CD4-positive, alpha-beta T cell treated with Interleukin-6 for 4 hours (primary cell): ENCODE results near the gene BRINP3.

Experiments used
- DNase-seq: peaks from one replicate; pipeline ENCODE4 v3.0.0-alpha.2; 2020; ENCODE audit warnings: mixed read lengths

The BRINP3 gene

DNA sequence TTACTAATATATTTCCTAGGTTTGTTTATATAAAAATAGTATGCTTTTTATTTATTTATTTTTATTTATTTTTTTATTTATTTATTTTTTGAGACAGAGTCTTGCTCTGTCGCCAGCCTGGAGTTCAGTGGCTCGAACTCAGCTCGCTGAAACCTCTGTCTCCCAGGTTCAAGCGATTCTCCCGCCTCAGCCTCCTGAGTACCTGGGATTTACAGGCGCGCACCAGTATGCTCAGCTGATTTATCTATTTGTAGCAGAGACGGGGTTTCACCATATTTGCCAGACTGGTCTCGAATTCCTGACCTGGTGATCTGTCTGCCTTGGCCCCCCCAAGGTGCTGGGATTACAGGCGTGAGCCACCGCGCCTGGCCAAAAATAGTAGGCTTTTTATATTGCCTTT, 33.2 kb downstream of the BRINP3 start:
- DNase-seq, result no peak

DNA sequence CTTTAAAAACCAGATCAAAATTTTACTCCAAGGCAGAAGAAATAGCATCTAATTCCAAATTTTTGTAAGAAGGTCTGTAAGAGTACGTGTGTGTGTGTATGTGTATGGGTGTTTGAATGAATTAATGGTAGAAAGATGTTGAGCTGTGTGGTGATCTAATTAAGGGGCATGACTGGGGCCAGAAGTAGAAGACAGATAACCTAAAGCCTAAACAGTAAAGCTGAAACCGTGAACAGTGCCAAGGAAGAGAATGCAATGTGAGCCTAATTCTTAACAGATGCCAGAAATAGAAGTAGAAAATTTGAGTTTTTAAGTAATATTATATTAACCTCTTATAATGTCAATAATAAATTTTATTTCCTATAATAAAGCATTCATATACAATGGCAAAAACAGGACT, 38.2 kb downstream of the BRINP3 start:
- DNase-seq, result no peak

DNA sequence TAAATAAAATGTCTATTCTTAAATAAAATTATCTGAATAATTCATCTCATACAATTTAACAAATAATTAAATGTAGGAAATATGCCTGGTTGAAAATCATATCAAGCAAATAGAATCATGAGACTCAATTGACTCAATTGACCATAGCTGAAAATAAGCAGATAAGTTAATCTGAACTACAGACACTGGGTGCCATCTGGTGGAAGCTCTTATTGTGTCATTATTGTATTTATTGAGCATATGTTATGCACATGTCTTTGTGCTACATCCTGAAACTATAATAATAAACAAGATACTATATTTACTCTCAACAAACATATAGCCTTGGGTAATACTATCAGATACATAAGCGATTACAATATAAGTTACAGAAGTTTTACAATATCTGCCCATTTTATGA, 41.0 kb downstream of the BRINP3 start:
- DNase-seq, result no peak

DNA sequence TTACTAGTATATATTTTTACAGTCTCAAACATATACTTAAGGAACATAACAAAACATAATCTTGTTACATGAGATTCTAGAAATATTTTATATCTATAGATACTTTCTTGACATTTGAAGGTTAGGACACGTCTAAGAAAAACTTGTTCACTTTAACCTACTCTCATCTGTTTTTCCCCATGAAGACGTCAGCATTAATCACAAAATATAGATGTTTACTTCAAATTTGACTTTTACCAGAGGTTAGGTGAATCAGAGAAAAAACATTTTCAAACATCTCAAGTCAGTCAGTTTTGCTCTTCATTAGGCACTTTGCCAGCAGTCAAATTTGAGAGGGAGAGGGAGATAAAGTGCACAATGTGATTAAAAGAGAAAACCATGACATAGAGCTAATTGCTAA, 47.7 kb downstream of the BRINP3 start:
- DNase-seq, result no peak

DNA sequence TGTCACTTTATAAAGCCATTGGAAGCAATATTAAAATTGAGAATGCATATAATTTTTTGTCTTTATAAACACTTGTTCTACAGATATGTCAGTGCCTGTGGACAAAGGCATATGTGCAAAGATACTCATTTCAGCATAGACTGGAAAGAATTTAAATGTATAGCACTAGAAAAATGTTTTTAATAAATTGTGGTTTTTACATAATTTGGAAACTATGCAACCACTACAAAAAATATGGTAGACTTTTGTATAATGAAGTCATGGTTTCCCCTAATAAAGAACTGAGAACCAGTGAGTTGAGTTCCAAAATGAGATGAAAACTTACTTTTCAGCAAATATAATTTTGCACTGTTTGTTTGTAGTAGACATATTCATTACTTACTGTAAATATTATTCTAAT, 48.5 kb downstream of the BRINP3 start:
- no peak for DNase-seq

DNA sequence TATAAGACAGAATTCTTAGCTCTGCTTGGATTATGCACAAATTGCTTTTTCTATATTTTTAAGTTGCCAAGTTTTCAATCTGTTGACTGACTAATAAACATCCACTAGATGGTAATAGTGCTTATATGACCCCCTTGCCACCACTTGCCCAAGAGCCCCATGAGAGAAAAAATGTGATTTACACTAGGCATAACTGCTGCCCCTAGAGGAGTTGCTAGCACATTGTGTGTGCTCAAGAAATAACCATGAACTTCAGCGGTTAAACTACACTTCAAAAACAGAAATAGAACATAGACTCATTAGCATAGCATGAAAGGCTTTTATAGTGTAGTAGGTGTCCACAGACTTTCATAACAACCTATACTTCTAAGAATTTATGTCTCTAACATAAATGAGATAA, 61.4 kb downstream of the BRINP3 start:
- no peak for DNase-seq

DNA sequence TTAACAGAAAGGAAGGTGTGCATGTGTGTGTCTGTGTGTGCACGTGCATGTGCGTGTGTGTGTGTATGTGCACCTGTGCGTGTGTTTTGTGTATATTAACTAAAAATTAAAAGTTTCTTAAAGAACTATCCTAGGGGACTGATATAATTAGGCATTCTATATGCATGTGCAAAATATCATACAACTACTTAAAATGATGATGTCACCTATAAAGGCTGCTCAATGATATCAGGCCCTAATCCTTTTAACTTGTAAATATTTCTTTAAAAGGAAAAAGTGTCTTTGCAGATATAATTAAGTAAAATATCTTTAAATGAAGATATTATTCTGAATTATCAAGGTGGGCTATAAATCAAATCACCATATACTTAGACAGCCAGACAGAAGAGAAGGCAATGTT, 64.5 kb downstream of the BRINP3 start:
- no peak for DNase-seq

DNA sequence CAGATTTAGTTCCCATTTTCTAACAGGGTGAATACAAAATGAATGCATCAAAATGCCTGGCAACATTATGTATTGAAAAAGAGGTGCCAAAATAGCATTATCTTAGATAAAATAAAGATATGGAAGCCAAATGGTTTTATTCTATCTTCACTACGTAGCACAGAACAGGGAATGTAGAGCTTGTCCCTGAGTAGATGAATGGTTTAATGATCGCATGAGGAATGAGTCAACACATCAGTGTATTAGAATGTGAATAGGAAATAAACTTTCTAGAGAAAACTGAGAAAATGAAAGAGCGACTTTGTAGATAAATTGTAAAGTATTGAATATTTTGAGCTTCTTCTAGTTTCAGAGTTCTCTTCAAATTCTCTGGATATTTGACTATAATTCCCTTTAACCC, 74.3 kb downstream of the BRINP3 start:
- DNase-seq, result no peak

DNA sequence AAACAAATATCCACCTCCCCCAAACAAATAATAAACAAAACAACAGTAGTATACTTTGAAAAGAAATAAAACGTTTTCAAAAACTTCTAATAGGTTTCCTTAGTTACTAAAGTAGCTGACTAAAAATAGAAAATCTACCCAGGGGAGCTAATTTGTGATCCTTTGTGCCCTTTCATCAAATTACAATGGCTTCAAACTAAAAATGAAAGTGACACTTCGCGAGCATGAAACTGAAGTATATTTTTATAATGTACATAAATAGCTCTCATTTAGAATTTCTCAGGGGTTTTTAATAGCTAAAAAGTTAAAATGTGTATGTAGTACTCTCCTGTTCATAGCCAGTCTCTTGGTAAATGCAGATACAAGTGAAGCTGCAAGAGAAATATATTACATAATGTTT, 78.4 kb downstream of the BRINP3 start:
- no peak for DNase-seq

DNA sequence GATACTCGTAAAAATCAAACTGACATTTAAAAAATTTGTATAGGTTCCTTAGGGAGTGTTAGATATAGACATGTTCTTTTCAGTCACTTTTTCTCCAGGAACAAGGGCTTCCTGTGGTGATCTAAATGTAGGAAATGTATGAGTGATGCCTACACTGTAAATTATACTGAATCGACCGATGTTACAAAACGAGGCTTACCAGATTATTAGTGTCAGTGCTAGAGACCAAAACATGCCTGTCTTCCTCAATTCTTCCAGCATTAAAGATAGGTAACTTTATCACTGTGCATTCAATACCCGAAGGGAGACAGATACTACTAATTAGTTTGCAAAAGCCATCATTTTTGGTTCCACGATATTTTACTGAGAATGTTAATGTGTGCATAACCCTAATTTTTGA, 86.1 kb downstream of the BRINP3 start:
- no peak for DNase-seq

DNA sequence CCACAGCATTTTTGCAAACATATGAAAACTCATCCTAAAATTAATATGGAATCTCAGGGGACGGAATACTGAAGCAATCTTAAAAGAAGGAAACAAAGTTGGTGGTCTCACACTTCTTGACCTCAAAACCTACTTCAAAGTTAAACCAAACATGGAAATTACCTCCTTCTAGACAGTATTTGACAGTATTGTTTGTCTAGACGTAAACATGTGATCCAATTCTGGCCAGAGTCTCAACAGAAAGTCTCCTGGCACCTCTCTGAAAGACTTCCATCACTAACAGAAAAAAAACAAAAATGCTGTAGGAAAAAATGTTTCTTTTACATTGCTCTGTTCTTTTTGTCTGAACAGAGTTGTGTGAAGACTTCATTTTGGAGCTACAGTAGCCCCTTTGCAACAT, 99.7 kb downstream of the BRINP3 start:
- no peak for DNase-seq

DNA sequence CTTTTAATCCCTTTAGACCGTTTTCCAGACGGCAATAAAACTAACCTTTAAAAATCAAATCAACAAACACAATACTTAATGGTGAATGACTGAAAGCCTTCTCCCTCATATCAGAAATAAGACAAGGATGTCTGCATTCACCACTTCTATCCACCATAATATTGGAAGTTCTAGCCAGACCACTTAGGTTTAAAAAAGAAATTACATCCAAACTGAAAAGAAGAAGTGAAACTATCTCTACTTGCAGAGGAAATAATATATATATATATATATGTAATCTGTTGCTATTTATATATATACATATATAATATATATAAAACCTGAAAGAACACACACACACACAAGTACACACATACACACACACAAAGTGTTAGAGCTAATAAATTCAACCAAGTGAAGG, 100.4 kb downstream of the BRINP3 start:
- DNase-seq, result no peak

DNA sequence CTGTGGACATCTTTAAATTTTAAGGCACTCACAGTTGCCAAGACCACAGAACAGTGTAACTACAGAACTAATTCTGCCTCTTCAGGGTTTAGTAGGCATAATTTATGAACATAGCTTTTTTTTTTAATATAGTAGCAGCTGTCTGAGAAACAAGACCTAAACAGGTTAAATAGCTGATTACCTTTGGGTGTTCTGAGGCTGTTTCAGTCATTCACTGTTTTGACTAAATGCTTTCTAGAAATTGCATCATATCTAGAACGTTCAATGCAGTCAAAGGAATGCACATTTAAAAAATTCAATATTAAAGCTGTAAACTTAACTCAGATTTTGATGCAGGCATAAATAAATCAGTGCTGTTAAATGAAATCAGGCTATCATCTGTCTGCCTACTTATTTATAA, 101.6 kb downstream of the BRINP3 start:
- no peak for DNase-seq

DNA sequence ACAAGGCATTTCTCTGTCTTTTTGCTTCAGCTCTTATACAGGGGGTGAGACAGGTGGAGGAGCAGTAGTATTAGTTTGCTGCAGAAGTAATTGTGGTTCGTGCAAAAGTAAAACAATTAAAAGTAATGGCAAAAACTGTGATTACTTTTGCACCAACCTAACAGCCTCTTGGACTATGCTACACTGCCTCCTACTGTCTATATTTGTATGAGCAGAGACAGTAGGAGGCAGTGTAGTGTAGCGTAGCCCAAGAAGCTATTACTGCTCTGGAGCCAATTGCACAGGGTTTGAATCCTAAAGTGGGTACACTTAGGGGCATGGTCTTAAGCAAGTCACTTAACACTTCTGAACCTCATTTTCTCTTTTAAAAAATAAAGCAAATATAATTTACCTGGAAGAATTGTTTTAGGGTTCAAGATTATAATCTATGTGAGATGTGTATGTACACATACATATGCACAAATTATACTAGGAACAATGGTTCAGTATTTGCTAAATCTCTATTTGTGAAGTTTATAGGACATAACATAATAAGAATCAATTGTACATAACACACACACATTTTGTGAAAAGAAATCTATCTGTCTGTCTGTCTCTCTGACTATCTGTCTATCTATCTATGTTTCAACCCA, 103.8 kb downstream of the BRINP3 start:
- DNase-seq, result no peak

DNA sequence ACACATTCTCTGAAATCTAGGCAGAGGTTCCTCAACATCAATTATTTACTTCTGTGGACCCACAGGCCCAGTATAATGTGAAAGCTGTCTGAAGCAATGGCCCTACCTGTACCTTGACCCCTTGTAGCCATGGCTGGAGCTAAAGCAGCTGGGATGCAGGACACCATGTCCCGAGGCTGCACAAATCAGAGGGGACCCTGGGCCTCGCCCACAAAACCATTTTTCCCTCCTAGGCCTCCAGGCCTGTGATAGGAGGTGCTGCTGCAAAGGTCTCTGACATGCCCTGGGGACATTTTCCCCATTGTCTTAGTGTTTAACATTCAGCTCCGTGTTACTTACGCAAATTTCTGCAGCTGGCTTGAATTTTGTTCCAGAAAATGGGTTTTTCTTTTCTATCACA, 110.5 kb downstream of the BRINP3 start:
- no peak for DNase-seq

DNA sequence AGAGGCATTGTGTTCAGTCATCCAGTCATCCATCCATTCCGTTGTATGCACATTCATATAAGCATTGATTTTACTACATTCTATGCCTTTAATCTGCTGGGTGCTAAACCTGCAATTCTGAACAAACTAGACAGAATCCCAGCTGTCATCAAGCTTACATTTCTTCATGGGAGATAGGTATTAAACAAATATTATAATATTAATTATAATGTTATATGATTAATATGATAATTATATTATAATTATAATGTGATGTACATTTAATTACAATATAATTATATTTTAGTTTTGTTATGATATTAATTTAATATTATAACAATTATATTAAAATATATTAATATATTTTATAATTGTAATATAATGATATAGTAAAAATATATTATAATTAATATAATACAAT, 112.4 kb downstream of the BRINP3 start:
- no peak for DNase-seq

DNA sequence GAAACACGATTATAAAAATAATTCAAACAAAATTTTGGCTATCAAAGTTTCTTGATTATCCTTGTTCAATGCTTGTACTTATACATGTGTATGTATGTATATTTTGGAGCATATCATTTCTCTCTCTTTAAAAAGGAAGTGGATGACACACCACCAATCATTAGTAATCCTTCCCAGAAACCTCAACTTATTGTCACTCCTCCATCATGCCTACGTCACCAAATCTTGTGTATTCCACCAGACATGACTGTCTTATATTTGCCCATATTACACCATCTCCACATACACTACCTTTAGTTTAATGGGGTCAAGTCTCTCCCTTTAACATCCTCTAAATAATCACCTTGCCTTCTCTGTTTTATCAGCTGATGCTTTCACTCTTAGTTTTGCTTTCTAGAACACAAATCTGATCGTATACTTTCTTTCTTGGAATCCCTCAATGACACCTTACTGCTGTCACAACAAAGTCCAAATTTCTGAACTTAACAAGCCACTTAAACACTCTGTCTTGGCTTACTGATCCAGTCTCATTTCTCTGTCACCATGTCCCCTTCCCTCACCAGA, 124.0 kb downstream of the BRINP3 start:
- DNase-seq, result no peak

DNA sequence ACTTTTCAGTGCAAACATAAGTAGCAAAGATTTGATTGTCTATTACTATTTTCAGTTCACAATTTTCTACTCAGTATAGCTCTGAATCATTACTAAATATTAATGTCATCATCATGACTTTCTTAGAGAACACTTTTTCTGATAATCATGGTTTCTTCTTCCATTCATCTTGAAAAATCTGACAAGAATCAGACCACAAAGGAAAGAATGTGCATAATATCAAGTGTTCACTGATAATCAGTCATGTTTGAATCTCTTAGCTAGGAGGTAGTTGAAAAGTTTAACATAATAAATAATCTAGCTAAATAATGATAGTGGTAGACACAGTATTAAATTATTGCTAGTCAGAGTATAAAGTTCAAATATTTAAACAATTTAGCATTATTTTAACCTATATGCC, 133.2 kb downstream of the BRINP3 start:
- DNase-seq, result no peak

DNA sequence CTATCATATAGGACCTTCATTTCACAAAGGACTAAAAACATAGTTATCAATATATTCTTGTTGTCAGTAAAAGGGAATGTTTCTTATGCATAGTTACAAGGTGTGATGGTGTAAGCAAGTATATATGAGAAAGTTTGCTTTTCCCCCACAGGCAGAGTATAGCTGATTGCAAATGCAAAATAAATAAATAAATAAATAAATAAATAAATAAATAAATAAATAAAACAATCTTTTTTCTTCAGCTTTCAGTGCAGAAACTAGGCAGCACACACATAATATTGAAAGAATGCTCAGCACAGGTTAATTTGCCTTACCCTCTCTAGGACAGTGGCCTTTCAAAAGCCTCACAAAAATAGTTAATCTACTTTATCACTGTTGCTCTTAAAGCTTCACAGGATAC, 138.8 kb downstream of the BRINP3 start:
- DNase-seq, result no peak

DNA sequence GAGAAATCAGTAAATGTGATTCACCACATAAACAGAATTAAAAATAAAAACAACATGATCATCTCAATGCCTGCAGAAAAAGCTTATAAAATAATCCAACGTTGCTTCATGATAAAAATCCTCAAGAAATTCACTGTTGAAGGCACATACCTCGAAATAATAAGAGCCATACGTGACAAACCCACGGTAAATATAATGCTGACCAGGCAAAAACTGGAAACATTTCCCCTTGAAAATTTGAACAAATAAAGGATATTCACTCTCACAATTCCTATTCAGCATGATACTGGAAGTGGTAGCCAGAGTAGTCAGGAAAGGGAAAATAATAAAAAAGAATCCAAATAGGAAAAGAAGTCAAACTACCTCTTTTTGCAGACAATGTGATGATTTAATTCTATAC, 148.8 kb downstream of the BRINP3 start:
- no peak for DNase-seq

DNA sequence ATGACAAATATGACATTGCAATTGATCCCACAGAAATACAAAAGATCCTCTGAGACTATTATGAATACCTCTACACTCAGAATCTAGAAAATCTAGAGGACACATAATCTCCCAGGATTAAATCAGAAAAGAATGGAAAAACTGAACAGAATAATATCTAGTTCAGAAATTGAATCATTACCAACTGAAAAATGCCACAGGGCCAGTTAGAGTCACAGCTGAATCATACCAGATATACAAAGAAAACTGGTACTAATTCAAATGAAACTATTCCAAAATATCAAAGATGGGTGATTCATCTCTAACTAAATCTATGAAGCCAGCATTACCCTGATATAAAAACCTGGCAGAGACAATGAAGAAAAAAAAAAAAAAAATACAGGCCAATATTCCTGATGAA, 149.3 kb downstream of the BRINP3 start:
- no peak for DNase-seq

DNA sequence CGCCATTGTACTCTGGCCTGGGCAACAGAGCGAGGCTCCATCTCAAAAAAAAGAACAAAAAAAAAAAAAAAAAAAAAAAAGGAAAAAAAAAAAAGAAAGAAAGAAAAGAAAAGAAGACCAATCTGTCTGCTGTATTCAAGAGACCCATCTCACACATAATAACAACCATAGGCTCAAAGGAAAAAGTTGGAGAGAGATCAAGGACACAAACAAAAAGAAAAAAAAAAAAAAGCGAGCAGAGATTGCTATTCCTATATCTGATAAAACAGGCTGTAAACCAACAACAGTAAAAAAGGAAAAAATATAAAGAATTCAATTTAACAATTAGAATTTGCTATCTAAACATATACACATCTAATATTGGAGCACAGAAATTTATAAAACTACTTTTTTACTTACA, 150.4 kb downstream of the BRINP3 start:
- DNase-seq, result no peak

DNA sequence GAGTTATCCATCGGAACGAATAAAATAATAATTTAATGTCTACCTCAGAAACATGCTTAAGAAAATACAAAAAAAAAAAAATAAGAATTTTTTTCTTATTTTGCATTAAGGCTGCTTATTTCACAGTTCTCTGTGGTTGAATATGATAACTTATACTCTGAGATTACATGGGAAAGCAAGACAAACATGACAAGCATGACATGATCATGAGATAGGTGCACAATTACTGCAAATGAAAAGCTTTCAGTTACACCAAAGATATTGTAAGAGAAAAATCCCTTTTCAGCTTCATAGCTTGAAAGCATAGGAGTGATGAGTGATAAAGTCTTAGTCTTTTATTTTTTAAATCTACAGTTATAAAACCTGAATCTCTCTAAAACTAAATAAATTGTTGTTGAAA, 154.1 kb downstream of the BRINP3 start:
- DNase-seq, result no peak

DNA sequence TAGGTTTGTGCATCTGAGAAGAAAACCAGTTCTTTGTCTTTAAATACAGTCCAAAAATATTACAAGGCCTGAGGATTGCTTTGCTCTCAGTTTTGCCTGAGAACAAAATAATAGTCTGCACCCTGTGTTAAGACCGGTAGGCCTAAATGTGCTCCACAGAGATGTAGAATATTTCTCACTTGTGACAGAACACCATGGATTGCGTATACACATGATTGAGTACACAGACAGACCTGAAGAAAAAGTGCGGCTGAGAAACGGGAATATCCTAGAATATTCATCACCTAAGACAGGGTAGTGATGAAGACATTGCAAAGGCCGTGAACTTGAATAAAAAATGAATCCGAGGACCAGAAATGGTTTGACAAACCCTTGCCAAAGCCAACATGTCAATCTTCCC, 155.4 kb downstream of the BRINP3 start:
- no peak for DNase-seq

DNA sequence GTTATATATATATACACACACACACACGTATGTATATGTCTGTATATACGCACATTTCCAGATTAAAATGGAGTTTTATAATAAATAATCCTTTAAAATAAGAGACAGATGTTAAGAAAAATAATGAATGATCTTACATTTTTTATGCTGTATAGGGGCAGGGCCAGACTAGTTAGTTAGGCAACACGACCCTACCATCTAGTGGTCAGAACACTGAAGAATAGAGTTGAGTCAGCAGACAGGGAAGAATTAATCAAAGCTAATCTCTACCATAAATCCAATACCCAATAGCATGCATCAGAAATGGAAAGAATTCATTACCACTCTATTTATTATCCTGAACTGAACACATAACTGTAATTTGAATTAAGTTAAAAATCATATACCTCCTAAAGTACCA, 156.7 kb downstream of the BRINP3 start:
- DNase-seq, result no peak

DNA sequence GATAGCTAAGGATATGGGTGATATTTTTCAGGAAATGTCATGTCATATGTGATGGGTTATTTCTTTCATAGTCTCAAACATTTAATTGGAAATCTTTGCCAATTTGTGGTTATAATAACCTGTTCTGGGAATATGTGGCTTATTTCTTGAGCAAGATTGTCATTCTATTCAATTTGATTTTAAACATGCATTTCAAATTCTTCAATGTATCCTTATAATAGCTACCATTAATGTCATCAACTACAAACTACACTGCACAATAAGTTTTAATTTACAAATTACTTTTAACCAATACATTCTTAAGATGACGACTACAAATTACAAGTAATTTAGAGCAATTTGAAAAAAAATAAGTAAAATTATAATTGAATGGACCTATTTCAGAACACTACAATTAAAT, 164.9 kb downstream of the BRINP3 start:
- no peak for DNase-seq
